Type B pancreatic cell (in vitro differentiated cells): ENCODE results near the gene PCGF6. TPM values are rescaled to one million over a fixed set of nuclear protein-coding genes. Genes with fewer than 3 reads are reported as not detected.

Experiments used
- DNase-seq: peaks from one replicate; pipeline ENCODE4 v3.0.0; 2021; ENCODE audit warnings: mixed read lengths; ENCODE audit not compliant: unreplicated experiment; ENCODE audit errors: extremely low spot score
- H3K27ac Mint-ChIP-seq: 2 replicates; pipeline ENCODE4 v1.8.0; 2021; ENCODE audit warnings: mild to moderate bottlenecking, mixed read lengths
- H3K27me3 Mint-ChIP-seq: 2 replicates; pipeline ENCODE4 v1.8.0; 2021; ENCODE audit warnings: mixed read lengths
- H3K36me3 Mint-ChIP-seq: 2 replicates; pipeline ENCODE4 v1.8.0; 2021; ENCODE audit warnings: mixed read lengths
- H3K4me1 Mint-ChIP-seq: one replicate; pipeline ENCODE4 v1.8.0; 2021; ENCODE audit warnings: mixed read lengths; ENCODE audit not compliant: unreplicated experiment
- H3K4me3 Mint-ChIP-seq: 2 replicates; pipeline ENCODE4 v1.8.0; 2021; ENCODE audit warnings: mild to moderate bottlenecking, mixed read lengths
- H3K9me3 Mint-ChIP-seq: 2 replicates; pipeline ENCODE4 v1.8.0; 2021; ENCODE audit warnings: mixed read lengths
- CTCF ChIP-seq: fragments of 200-600 bp; sonication (generic); conservative IDR thresholded peaks from 2 replicates; pipeline ENCODE4 v1.5.0; 2021; ENCODE audit warnings: antibody characterized with exemption, mild to moderate bottlenecking
- total RNA-seq: library from RNA; stranded (reverse); gene quantifications from 2 replicates; pipeline ENCODE4 v1.2.1, GENCODE V29; 2021; ENCODE audit warnings: low replicate concordance

Gene PCGF6
- total RNA-seq, 1 donor from 2014 or later, result 14.5 TPM

- no peaks in the 10 kb centered on the region for H3K4me1 Mint-ChIP-seq
- H3K9me3 Mint-ChIP-seq, result no peaks in the 10 kb centered on the region
- no peak overlapping the region for H3K27ac Mint-ChIP-seq
- TF ChIP-seq CTCF, result no peak
- DNase-seq, result no peak
- no peaks in the 10 kb centered on the region for H3K27me3 Mint-ChIP-seq
- no peak overlapping the region for H3K4me3 Mint-ChIP-seq
- peaks cover 15% of the 10 kb centered on the region for H3K36me3 Mint-ChIP-seq
These were observed 14.6 kb downstream of the PCGF6 start for GRCh38 chr10:103336370-103336769.

GRCh38 chr10:103334567-103334966 is 16.4 kb downstream of the PCGF6 start:
- no peak for DNase-seq
- no peak overlapping the region for H3K27ac Mint-ChIP-seq
- no peaks in the 10 kb centered on the region for H3K9me3 Mint-ChIP-seq
- H3K27me3 Mint-ChIP-seq, result no peaks in the 10 kb centered on the region
- H3K36me3 Mint-ChIP-seq, result peaks cover 19% of the 10 kb centered on the region
- H3K4me1 Mint-ChIP-seq, result no peaks in the 10 kb centered on the region
- no peak overlapping the region for H3K4me3 Mint-ChIP-seq
- no peak for TF ChIP-seq CTCF

GRCh38 chr10:103333934-103334520 is 16.9 kb downstream of the PCGF6 start:
- no peaks in the 10 kb centered on the region for H3K27me3 Mint-ChIP-seq
- H3K27ac Mint-ChIP-seq, result no peak overlapping the region
- TF ChIP-seq CTCF, result peak; percentile 89
- H3K9me3 Mint-ChIP-seq, result no peaks in the 10 kb centered on the region
- no peaks in the 10 kb centered on the region for H3K4me1 Mint-ChIP-seq
- no peak overlapping the region for H3K4me3 Mint-ChIP-seq
- no peak for DNase-seq
- peaks cover 19% of the 10 kb centered on the region for H3K36me3 Mint-ChIP-seq

- peak; percentile 13 for DNase-seq
- no peaks in the 10 kb centered on the region for H3K4me1 Mint-ChIP-seq
- no peaks in the 10 kb centered on the region for H3K9me3 Mint-ChIP-seq
- no peak overlapping the region for H3K27ac Mint-ChIP-seq
- H3K36me3 Mint-ChIP-seq, result peaks cover 11% of the 10 kb centered on the region
- no peak overlapping the region for H3K4me3 Mint-ChIP-seq
- H3K27me3 Mint-ChIP-seq, result no peaks in the 10 kb centered on the region
- TF ChIP-seq CTCF, result no peak
These were observed 23.0 kb downstream of the PCGF6 start for GRCh38 chr10:103327906-103328305.

GRCh38 chr10:103316087-103316486 is 34.9 kb downstream of the PCGF6 start:
- Mint-ChIP-seq H3K4me3 (no peak overlapping the region), H3K4me1 (no peaks in the 10 kb centered on the region), H3K9me3 (no peaks in the 10 kb centered on the region), H3K27ac (no peak overlapping the region), H3K36me3 (peaks cover 19% of the 10 kb centered on the region), H3K27me3 (no peaks in the 10 kb centered on the region)
- no peak for TF ChIP-seq CTCF
- DNase-seq, result no peak

- Mint-ChIP-seq H3K4me1 (no peaks in the 10 kb centered on the region), H3K27me3 (no peaks in the 10 kb centered on the region), H3K4me3 (no peak overlapping the region), H3K27ac (no peak overlapping the region), H3K9me3 (no peaks in the 10 kb centered on the region), H3K36me3 (peaks cover 23% of the 10 kb centered on the region)
- DNase-seq, result no peak
- no peak for TF ChIP-seq CTCF
These were observed 40.7 kb downstream of the PCGF6 start for GRCh38 chr10:103310197-103310596.
